ENCODE results near the gene KLF13. TPM values are rescaled to one million over a fixed set of nuclear protein-coding genes. Genes with fewer than 3 reads are reported as not detected.

The KLF13 gene
- total and polyA plus RNA-seq, 4 donors = 38.3 to 157 (median 55.2) TPM

- no peaks in the 10 kb centered on the region for H3K27me3 ChIP-seq (ENCODE audit: control insufficient read depth in 3 of 3, insufficient read depth in 3 of 3, low read length in 2 of 3)
- H3K4me3 ChIP-seq = no peak overlapping the region
- WGBS, 2 donors = 68 to 86% methylated on average over 4 of the region's 4 CpGs
- ATAC-seq (ENCODE audit: insufficient read depth, low FRiP score) (no peak), DNase-seq (no peak)
- H3K9me3 ChIP-seq (ENCODE audit: control insufficient read depth in 4 of 4, insufficient read depth in 3 of 4, low read length in 3 of 4) = no peaks in the 10 kb centered on the region
- no peak overlapping the region for H3K9ac ChIP-seq (ENCODE audit: insufficient read depth in 1 of 2, low read length in 2 of 2)
- H3K27ac ChIP-seq (ENCODE audit: low read depth in 1 of 2, low read length in 1 of 2) = no peak overlapping the region
- H3K4me1 ChIP-seq (ENCODE audit: control insufficient read depth in 5 of 5, insufficient read depth in 5 of 5, low read length in 5 of 5) = peaks cover 0 to 21% (median 5%) of the 10 kb centered on the region in 5 donors
- no peaks in the 10 kb centered on the region for H3K36me3 ChIP-seq (ENCODE audit: control insufficient read depth in 4 of 4, insufficient read depth in 4 of 4, low read length in 4 of 4)
- no peak for TF ChIP-seq CTCF (IDR thresholded peaks at IDR 0.05; ENCODE audit: control extremely low read depth, extremely low read depth)
Observed at GRCh38 chr15:31301673-31301990, 25.0 kb upstream of the KLF13 start.

DNA sequence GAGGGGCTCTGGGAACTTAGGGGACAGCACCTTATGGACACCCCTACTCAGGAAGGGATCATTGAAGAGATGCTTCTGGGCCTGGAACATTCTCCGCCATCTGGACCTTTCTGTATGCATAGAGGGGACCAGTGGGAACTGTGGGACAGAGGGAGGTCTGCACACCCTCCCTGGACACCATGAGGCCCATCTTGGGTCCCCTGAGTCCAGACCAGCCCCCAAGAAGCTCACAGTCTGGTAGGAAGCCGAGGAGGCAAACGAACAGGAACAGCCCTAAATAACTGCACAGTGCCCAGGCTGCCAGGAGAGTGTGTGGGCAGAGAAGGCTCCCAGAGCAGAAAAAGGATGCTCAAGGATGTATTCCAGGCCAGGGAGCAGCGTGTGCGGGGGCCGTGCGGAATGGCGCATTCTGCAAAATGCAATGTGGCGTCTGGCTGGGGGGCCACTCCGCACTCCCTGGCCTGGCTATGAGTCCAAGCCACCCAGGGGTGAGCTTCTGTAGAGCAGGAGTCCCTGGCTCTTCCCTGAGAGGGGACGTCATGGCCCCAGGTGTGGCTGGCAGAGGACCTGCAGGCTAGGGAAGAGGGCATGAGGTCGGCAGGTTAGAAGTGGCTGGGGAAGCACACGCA, 24.5 kb upstream of the KLF13 start:
- Histone ChIP-seq H3K4me1 (ENCODE audit: control insufficient read depth in 5 of 5, insufficient read depth in 5 of 5, low read length in 5 of 5) (peaks cover 0 to 17% (median 1%) of the 10 kb centered on the region in 5 donors), H3K27me3 (ENCODE audit: control insufficient read depth in 3 of 3, insufficient read depth in 3 of 3, low read length in 2 of 3) (peaks cover 0 to 5% (median 0%) of the 10 kb centered on the region in 3 donors), H3K9ac (ENCODE audit: insufficient read depth in 1 of 2, low read length in 2 of 2) (no peak overlapping the region), H3K27ac (ENCODE audit: low read depth in 1 of 2, low read length in 1 of 2) (no peak overlapping the region), H3K9me3 (ENCODE audit: control insufficient read depth in 4 of 4, insufficient read depth in 3 of 4, low read length in 3 of 4) (no peaks in the 10 kb centered on the region), H3K36me3 (ENCODE audit: control insufficient read depth in 4 of 4, insufficient read depth in 4 of 4, low read length in 4 of 4) (no peaks in the 10 kb centered on the region), H3K4me3 (no peak overlapping the region)
- DNase-seq = no peak
- no peak for TF ChIP-seq CTCF (IDR thresholded peaks at IDR 0.05; ENCODE audit: control extremely low read depth, extremely low read depth)
- no peak for ATAC-seq (ENCODE audit: insufficient read depth, low FRiP score)
- 91 to 94% methylated on average over 13 of the region's 13 CpGs for WGBS, 2 donors

DNA sequence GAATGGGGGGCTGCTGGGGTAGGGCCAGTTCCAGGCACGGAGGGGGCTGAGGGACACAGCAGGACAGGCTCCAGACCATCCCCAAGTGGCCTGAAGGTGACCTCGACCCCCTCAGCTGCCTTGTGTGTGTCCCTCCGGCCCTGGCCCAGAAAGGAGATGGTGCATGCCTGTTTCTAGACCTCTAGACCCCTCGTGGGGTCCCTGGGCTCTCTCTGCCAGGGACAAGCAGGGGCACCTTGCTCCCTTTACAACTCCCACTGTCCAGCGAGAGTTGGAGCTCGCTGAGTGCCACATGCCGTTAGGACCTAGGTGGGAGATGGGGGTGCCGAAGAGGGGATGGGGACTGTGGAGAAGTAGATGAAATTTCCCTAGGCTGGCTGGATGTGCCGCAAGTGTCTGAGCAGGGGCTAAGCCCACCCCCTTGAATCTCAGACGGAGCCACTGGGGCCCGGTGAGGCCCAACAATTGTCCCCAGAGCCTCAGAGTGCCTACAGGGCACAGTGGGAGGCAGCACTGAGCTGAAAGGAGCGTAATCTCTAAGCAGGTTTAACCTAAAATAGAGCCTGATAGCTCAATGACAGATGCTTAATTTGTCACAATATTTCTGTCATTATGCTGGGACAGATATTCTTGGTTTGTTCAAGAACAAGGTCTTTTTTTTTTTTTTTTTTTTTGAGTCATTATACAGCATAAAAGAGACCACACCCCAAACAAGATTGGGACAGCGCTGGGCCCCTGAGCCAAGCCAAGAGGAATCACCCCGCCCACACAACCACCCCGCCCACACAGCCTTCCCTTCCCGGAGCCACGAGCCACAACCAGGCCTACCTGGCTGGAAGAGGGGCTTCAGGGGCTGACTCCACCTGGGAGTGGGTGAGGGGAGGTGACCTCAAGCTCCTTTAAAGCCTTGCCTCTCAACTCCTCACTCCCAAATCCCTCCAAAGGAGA, 23.6 kb upstream of the KLF13 start:
- WGBS, 2 donors = 69 to 71% methylated on average over 15 to 17 of the region's 17 CpGs
- no peaks in the 10 kb centered on the region for H3K36me3 ChIP-seq (ENCODE audit: control insufficient read depth in 4 of 4, insufficient read depth in 4 of 4, low read length in 4 of 4)
- H3K9ac ChIP-seq (ENCODE audit: insufficient read depth in 1 of 2, low read length in 2 of 2) = no peak overlapping the region
- H3K27me3 ChIP-seq (ENCODE audit: control insufficient read depth in 3 of 3, insufficient read depth in 3 of 3, low read length in 2 of 3) = peaks cover 0 to 7% (median 5%) of the 10 kb centered on the region in 3 donors
- DNase-seq (no peak), ATAC-seq (ENCODE audit: insufficient read depth, low FRiP score) (no peak)
- H3K9me3 ChIP-seq (ENCODE audit: control insufficient read depth in 4 of 4, insufficient read depth in 3 of 4, low read length in 3 of 4) = no peaks in the 10 kb centered on the region
- H3K27ac ChIP-seq (ENCODE audit: low read depth in 1 of 2, low read length in 1 of 2) = no peak overlapping the region
- H3K4me3 ChIP-seq = no peak overlapping the region
- TF ChIP-seq CTCF (IDR thresholded peaks at IDR 0.05; ENCODE audit: control extremely low read depth, extremely low read depth) = no peak
- H3K4me1 ChIP-seq (ENCODE audit: control insufficient read depth in 5 of 5, insufficient read depth in 5 of 5, low read length in 5 of 5) = peaks cover 0 to 13% (median 0%) of the 10 kb centered on the region in 5 donors
